Transverse colon (tissue), 4 donors: ENCODE data around the gene CHST15. TPM values are rescaled to one million over a fixed set of nuclear protein-coding genes. Genes with fewer than 3 reads are reported as not detected.

Experiments used
- DNase-seq: peaks from one replicate; pipeline ENCODE4 v3.0.0-alpha.2; 2019
- H3K27ac ChIP-seq, 4 donors: fragments of 200-600 bp; sonication (generic); 2 replicates each; pipeline ENCODE4 v1.5.1; 2016 to 2018; ENCODE audit warnings: inconsistent platforms in 4 of 4
- H3K27me3 ChIP-seq: fragments of 200-600 bp; sonication (generic); 2 replicates; pipeline ENCODE4 v1.5.1; 2017; ENCODE audit warnings: inconsistent platforms
- H3K36me3 ChIP-seq, 4 donors: fragments of 200-600 bp; sonication (generic); 2 replicates each; pipeline ENCODE4 v1.5.1; 2017 to 2019; ENCODE audit warnings: inconsistent platforms in 4 of 4
- H3K4me1 ChIP-seq, 4 donors: fragments of 200-600 bp; sonication (generic); 2 replicates each; pipeline ENCODE4 v1.5.1; 2017 to 2020; ENCODE audit warnings: inconsistent platforms in 4 of 4
- H3K4me3 ChIP-seq, 4 donors: fragments of 200-600 bp; sonication (generic); 1 replicate in 1 of 4; 2 replicates in 3 of 4; pipeline versions ENCODE4 v1.5.1 to v1.6.1; 2017 to 2019; ENCODE audit warnings: inconsistent platforms in 4 of 4
- H3K9me3 ChIP-seq, 2 donors: fragments of 200-600 bp; sonication (generic); 2 replicates each; pipeline ENCODE4 v1.5.1; 2017 to 2019; ENCODE audit warnings: inconsistent platforms in 2 of 2
- EP300 ChIP-seq: sonication (generic); formaldehyde crosslinking; IDR thresholded peaks from one replicate; pipeline ENCODE4 v1.6.1; 2017; ENCODE audit warnings: antibody characterized with exemption, low read depth
- POLR2A ChIP-seq: fragments of 450-650 bp; IDR thresholded peaks from one replicate; pipeline ENCODE4 v1.6.1; 2016; ENCODE audit warnings: antibody characterized with exemption, mild to moderate bottlenecking, moderate library complexity
- POLR2AphosphoS5 ChIP-seq, 3 donors: sonication (generic); formaldehyde crosslinking; IDR thresholded peaks; one replicate each; pipeline ENCODE4 v1.6.1; 2016; ENCODE audit warnings: antibody characterized with exemption in 3 of 3
- WGBS, 2 donors: methylation state at CpG; one replicate each; pipeline ENCODE4 v1.1.5; 2018; ENCODE audit warnings: low coverage in 1 of 2; 5-methylcytosine and 5-hydroxymethylcytosine counted together
- in situ Hi-C, 4 donors: fragments of 200-750 bp; cut with MboI; loops; one replicate each; pipeline versions ENCODE4 v1.15.0 to v1.15.1; 2017; ENCODE audit warnings: low sequenced_read_pairs in 3 of 4, low pct_ligation_motif_present in 1 of 4, low pct_unique_long_range_greater_than_20kb in 1 of 4
- intact Hi-C: fragments of 100-400 bp; cut with DNase I; formaldehyde crosslinking; loops from one replicate; pipeline ENCODE4 v1.15.1; 2023; ENCODE audit warnings: low total_unique reads
- total RNA-seq, 4 donors: library from RNA; depleted of rRNA; stranded (reverse); fragments of >200 nt; gene quantifications; one replicate each; pipeline ENCODE4 v1.1.0, GENCODE V29; 2016
- TF ChIP-seq, protein P1 (sequence below), 5 experiments: fragments of 200-600 bp in 3 of 5; fragments of 450-650 bp in 2 of 5; sonication (generic) in 3 of 5; IDR thresholded peaks; 1 replicate in 2 of 5; 2 replicates in 3 of 5; pipeline ENCODE4 v1.5.1; 2016 to 2017; ENCODE audit warnings: antibody characterized with exemption in 5 of 5, inconsistent platforms in 3 of 5, mild to moderate bottlenecking in 2 of 5, moderate library complexity in 1 of 5

The CHST15 gene
- total RNA-seq, 4 donors from 2014 or later, result 10.0 to 25.4 (median 16.0) TPM

DNA sequence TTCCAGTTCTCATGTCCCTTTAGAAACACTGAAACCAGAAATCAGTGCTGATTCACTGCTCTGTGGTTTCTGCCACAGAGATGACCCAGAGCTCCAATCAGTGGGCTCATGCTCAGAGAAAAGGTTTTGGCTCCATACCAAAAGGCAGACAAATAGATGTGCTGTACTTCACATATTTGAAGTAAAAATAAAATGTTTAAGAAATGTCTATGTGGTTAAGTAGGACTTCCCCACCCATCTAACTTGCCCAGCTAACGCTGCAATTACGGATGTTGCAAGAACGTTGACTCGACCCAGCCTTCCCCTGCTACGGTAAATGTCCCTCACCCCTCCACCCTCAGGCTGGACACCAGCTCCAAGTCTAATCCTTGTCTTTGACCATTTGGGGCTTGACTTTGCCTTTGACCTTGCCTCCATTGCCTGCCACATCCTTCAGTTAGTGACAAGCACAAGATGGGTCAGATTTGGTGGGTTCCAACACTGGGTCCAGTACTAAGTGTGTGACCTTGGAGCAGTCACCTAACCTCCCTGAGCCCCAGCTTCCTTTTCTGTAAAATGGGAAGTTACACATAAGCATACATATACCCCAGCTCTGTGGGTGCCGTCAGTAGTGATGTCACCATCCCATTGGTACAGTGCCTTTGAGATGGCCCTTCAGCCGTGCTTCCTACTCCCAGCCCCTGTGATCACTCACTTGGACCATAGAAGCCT, 95.8 kb downstream of the CHST15 start:
- H3K4me3 ChIP-seq, result no peak overlapping the region
- TF ChIP-seq POLR2A (no peak), POLR2AphosphoS5 (IDR thresholded peaks at IDR 0.05) (no peak), EP300 (no peak)
- TF ChIP-seq, protein P1, sequence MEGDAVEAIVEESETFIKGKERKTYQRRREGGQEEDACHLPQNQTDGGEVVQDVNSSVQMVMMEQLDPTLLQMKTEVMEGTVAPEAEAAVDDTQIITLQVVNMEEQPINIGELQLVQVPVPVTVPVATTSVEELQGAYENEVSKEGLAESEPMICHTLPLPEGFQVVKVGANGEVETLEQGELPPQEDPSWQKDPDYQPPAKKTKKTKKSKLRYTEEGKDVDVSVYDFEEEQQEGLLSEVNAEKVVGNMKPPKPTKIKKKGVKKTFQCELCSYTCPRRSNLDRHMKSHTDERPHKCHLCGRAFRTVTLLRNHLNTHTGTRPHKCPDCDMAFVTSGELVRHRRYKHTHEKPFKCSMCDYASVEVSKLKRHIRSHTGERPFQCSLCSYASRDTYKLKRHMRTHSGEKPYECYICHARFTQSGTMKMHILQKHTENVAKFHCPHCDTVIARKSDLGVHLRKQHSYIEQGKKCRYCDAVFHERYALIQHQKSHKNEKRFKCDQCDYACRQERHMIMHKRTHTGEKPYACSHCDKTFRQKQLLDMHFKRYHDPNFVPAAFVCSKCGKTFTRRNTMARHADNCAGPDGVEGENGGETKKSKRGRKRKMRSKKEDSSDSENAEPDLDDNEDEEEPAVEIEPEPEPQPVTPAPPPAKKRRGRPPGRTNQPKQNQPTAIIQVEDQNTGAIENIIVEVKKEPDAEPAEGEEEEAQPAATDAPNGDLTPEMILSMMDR (IDR thresholded peaks at IDR 0.05), result no peak
- H3K27ac ChIP-seq, result peak overlapping the region in 3 of 4 donors; percentile 8 to 38 (median 32)
- intact Hi-C loops (loop anchor here (10.0 kb wide), 1 partner anchor 257 kb away; no protein-coding TSS in a partner anchor), in situ Hi-C loops (loop anchor here (5.0 to 25.0 kb wide), 3 partner anchors 265 to 390 kb away; no protein-coding TSS in a partner anchor)
- H3K4me1 ChIP-seq, result peaks cover 15 to 27% (median 18%) of the 10 kb centered on the region in 4 donors
- WGBS, 2 donors, result 52 to 59% methylated on average over 5 to 7 of the region's 7 CpGs
- H3K9me3 ChIP-seq, result no peaks in the 10 kb centered on the region
- no peak for DNase-seq
- H3K27me3 ChIP-seq, result peaks cover 25% of the 10 kb centered on the region
- H3K36me3 ChIP-seq, result no peaks in the 10 kb centered on the region

GRCh38 chr10:123997013-123997412, 96.4 kb downstream of the CHST15 start:
- Histone ChIP-seq H3K27ac (peak overlapping the region in 3 of 4 donors; percentile 8 to 38 (median 32)), H3K4me1 (peaks cover 15 to 27% (median 18%) of the 10 kb centered on the region in 4 donors), H3K36me3 (no peaks in the 10 kb centered on the region), H3K27me3 (peaks cover 31% of the 10 kb centered on the region), H3K9me3 (no peaks in the 10 kb centered on the region), H3K4me3 (no peak overlapping the region)
- DNase-seq, result no peak
- no peak for TF ChIP-seq EP300
- no peak for TF ChIP-seq POLR2A
- TF ChIP-seq, protein P1 (IDR thresholded peaks at IDR 0.05), result no peak
- TF ChIP-seq POLR2AphosphoS5 (IDR thresholded peaks at IDR 0.05), result no peak
- in situ Hi-C loops, result loop anchor here (5.0 to 25.0 kb wide), 3 partner anchors 265 to 390 kb away; no protein-coding TSS in a partner anchor
- intact Hi-C loops, result loop anchor here (10.0 kb wide), 1 partner anchor 258 kb away; no protein-coding TSS in a partner anchor
- WGBS, 2 donors, result 71 to 81% methylated on average over 4 to 6 of the region's 6 CpGs

GRCh38 chr10:123996302-123996701, 97.1 kb downstream of the CHST15 start:
- peaks cover 15 to 27% (median 18%) of the 10 kb centered on the region in 4 donors for H3K4me1 ChIP-seq
- H3K27ac ChIP-seq, result peak overlapping the region in 1 of 4 donors; percentile 41
- no peaks in the 10 kb centered on the region for H3K36me3 ChIP-seq
- no peak overlapping the region for H3K4me3 ChIP-seq
- peaks cover 37% of the 10 kb centered on the region for H3K27me3 ChIP-seq
- intact Hi-C loops, result loop anchor here (10.0 kb wide), 1 partner anchor 258 kb away; no protein-coding TSS in a partner anchor
- no peak for DNase-seq
- H3K9me3 ChIP-seq, result no peaks in the 10 kb centered on the region
- TF ChIP-seq, protein P1 (IDR thresholded peaks at IDR 0.05), result no peak
- TF ChIP-seq POLR2AphosphoS5 (IDR thresholded peaks at IDR 0.05), result no peak
- TF ChIP-seq EP300, result no peak
- no peak for TF ChIP-seq POLR2A
- in situ Hi-C loops, result loop anchor here (5.0 to 25.0 kb wide), 3 partner anchors 266 to 391 kb away; no protein-coding TSS in a partner anchor
- WGBS, 2 donors, result 53% methylated on average over 7 of the region's 7 CpGs; no CpG with 5 or more reads in 1 of the 2 donors

DNA sequence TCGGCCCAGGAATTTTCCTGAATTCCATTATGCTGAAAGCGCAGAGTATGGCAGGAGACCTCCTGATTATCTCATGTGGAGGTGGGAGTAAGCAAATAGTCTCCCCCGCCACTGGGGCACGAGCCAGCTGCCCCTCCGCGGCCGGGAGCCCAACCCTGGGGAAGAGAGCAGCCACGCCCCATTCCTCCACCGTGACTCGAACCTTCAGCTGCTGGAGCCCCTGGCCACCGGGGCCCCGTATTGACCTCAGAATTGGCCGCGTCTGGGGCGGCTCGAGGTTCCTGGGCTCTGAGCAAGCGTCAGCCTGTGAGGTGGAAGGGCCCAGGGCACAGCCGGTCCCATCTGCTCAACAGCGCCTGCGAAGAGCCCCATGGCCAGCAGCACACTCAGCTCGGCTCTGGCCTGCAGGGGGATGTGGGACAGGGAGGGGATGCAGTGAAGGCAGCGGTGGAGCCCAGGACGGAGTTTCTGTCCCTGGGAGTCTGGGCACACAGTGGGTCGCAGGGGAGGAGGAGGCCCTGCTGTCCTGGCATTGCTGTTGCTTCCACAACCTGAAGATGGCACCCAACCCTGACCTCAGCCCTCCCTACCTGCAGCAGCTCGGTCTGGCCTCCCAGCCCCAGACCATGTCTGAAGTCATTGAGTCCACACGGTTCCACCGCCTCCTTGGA, 97.8 kb downstream of the CHST15 start:
- no peak for TF ChIP-seq POLR2A
- TF ChIP-seq, protein P1 (IDR thresholded peaks at IDR 0.05), result peak; percentile 28 to 39 (median 33)
- Histone ChIP-seq H3K4me1 (peaks cover 15 to 27% (median 18%) of the 10 kb centered on the region in 4 donors), H3K9me3 (no peaks in the 10 kb centered on the region), H3K27ac (peak overlapping the region in 3 of 4 donors; percentile 23 to 64 (median 41)), H3K4me3 (peak overlapping the region in 2 of 4 donors; percentile 4 to 5), H3K36me3 (no peaks in the 10 kb centered on the region), H3K27me3 (peaks cover 45% of the 10 kb centered on the region)
- intact Hi-C loops (loop anchor here (10.0 kb wide), 1 partner anchor 259 kb away; no protein-coding TSS in a partner anchor), in situ Hi-C loops (loop anchor here (5.0 to 25.0 kb wide), 3 partner anchors 267 to 392 kb away; no protein-coding TSS in a partner anchor)
- 10% methylated on average over 24 of the region's 27 CpGs; no CpG with 5 or more reads in 1 of the 2 donors for WGBS, 2 donors
- peak; percentile 58 for DNase-seq
